Neuron (in vitro differentiated cells): ENCODE data around the gene ITPR1.
"Not testable (repeated sequence)": the region's sequence is repeated elsewhere in the genome, so short reads cannot be mapped to it uniquely, and the experiment has no call there.

Experiments
- H2AFZ ChIP-seq: one replicate; pipeline ENCODE4 v1.6.1; 2013; ENCODE audit warnings: low read depth, mild to moderate bottlenecking, inconsistent platforms, low read length, moderate library complexity
- H3K27me3 ChIP-seq: one replicate; pipeline ENCODE4 v1.6.1; 2013; ENCODE audit warnings: low read length; ENCODE audit not compliant: insufficient read depth
- H3K36me3 ChIP-seq: one replicate; pipeline ENCODE4 v1.6.1; 2013; ENCODE audit warnings: low read length; ENCODE audit not compliant: insufficient read depth
- H3K4me1 ChIP-seq: one replicate; pipeline ENCODE4 v1.6.1; 2013; ENCODE audit warnings: low read length; ENCODE audit not compliant: insufficient read depth
- H3K4me3 ChIP-seq: 2 replicates; pipeline ENCODE4 v1.5.1; 2013; ENCODE audit warnings: mild to moderate bottlenecking, low read length, moderate library complexity
- H3K9me3 ChIP-seq: one replicate; pipeline ENCODE4 v1.6.1; 2013; ENCODE audit warnings: low read length

ITPR1 gene

DNA sequence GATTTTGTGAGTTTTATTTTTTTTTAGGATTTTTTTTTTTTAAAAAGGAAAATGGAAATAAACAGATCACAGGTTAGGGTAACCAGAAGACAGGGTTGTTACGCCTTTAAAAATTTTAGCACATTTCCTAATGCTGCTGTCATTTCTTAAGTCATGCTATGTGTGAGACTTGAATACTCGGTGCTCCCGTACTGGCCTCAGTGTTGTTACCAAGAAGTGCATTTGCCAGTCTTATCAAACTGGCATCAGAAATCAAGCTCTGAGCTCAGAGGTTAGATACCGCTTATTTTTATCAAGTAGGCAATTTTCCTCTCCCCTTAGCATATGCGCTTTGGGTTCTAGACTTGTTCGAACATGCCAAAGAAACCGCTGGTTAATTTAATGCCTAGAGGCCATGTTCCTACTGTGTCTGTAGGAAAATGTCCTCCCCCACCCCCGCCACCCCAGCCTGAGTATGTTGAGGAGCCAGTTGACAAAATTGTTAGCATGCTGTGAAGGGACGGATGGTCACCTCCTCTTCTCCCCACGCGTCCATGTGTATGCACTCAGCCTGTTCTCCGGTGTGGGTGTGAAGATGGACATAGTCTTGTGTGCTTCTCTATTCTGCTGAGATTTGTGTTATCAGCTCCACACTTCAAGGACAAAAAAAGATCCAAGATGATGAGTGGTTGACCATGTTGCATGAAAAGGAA, 88.9 kb downstream of the ITPR1 start:
- Histone ChIP-seq H3K4me3 (no peak overlapping the region), H2AFZ (no peak overlapping the region), H3K27me3 (no peaks in the 10 kb centered on the region), H3K36me3 (no peaks in the 10 kb centered on the region), H3K9me3 (no peaks in the 10 kb centered on the region), H3K4me1 (no peaks in the 10 kb centered on the region)

DNA sequence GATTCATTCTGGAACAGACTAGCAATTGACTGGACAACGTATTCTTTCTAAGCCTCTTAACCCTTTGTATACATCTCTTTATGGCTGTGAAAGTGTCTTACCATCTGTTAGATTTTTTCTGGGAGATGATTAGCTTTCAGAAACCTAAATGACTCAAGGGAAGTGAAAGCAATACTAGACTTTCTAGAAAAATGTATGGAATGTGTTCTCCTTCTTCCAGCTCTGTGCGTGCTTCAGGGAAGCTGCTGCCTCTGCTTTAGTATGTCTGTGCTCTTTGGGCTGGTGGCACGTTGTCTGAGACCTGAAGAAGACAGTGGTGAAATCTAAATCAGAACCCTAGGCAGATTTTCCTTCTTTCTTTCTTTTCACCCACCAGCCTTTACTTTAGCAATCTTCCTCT, 89.5 kb downstream of the ITPR1 start:
- Histone ChIP-seq H3K4me1 (no peaks in the 10 kb centered on the region), H3K27me3 (no peaks in the 10 kb centered on the region), H3K4me3 (no peak overlapping the region), H3K9me3 (no peaks in the 10 kb centered on the region), H2AFZ (no peak overlapping the region), H3K36me3 (no peaks in the 10 kb centered on the region)

DNA sequence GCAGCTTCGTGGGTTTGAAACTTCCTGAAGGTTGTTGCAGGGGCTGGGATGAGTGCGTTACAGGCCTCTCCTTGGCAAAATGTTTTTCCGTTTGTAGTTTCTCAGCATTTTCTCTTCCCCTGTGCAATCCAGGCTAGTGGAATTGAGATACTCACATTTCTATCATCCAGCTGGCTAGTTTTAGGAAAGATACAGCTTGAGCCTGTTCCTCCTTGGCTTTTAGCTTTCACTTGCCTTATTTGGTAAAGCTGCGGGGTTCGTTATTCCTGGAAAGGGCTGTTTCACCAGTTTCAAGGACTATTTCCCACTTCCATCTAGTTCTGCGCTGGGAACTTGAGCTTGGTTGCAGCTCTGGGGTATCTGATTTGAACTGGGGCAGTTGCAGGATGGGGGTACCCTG, 90.3 kb downstream of the ITPR1 start:
- Histone ChIP-seq H3K27me3 (no peaks in the 10 kb centered on the region), H3K4me1 (no peaks in the 10 kb centered on the region), H3K4me3 (no peak overlapping the region), H3K36me3 (no peaks in the 10 kb centered on the region), H3K9me3 (no peaks in the 10 kb centered on the region), H2AFZ (no peak overlapping the region)

DNA sequence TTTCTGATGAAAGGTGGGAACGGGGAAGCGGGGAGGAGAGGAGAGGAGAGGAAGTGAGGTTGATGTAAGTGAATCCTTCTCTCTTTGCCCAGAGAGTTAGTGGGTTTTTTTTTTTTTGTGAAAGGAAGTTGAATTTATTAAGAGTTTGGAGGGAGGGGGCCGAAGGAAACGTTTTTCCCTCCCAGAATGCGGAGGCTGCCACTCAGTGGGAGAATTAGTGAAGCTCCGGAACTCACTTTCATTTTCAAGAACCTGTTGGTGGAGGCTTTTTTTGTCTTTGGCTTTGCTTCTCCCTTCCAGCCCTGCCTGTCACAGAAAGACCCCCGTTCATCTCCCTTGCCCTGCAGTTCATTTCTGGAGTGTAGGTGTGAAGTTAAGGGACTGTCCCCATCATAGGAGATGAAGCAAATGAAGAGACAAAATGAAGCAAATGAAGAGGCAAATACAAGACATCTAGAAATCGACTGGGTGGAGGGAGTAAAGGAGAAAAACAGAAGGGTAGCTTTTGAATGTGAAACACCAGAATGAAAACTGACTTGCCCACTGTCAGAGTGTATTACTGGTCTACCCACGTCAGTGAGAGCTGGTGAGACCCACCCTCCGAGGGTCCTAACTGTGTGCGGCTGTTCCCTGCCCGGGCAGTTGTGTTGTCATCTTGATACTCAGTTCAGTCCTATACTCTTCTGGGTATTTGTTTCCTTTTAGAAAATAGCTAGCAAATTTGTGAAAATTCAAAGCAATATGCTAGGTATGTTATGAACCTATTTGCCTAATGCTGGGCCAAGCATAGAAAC, 91.5 kb downstream of the ITPR1 start:
- H3K9me3 ChIP-seq: no peaks in the 10 kb centered on the region
- H2AFZ ChIP-seq: no peak overlapping the region
- H3K36me3 ChIP-seq: no peaks in the 10 kb centered on the region
- no peak overlapping the region for H3K4me3 ChIP-seq
- no peaks in the 10 kb centered on the region for H3K27me3 ChIP-seq
- H3K4me1 ChIP-seq: no peaks in the 10 kb centered on the region

DNA sequence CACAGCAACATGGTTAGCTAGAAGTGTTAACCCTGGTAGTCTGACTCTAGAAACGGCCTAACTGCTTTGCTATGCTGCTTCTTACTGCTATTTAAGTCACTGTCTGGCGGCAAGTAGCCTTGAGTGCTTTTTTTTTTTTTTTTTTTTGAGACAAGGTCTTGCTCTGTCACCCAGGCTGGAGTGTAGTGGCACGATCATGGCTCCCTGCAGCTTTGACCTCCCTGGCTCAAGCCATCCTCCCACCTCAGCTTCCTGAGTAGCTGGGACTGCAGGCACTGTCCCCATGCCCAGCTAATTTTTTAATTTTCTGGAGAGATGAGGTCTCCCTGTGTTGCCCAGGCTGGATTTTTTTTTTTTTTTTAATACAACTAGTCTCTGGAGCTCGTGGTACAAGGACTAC, 93.2 kb downstream of the ITPR1 start:
- Histone ChIP-seq H3K4me1 (no peaks in the 10 kb centered on the region), H3K9me3 (no peaks in the 10 kb centered on the region), H3K27me3 (no peaks in the 10 kb centered on the region), H3K36me3 (no peaks in the 10 kb centered on the region), H3K4me3 (no peak overlapping the region), H2AFZ (no peak overlapping the region)

DNA sequence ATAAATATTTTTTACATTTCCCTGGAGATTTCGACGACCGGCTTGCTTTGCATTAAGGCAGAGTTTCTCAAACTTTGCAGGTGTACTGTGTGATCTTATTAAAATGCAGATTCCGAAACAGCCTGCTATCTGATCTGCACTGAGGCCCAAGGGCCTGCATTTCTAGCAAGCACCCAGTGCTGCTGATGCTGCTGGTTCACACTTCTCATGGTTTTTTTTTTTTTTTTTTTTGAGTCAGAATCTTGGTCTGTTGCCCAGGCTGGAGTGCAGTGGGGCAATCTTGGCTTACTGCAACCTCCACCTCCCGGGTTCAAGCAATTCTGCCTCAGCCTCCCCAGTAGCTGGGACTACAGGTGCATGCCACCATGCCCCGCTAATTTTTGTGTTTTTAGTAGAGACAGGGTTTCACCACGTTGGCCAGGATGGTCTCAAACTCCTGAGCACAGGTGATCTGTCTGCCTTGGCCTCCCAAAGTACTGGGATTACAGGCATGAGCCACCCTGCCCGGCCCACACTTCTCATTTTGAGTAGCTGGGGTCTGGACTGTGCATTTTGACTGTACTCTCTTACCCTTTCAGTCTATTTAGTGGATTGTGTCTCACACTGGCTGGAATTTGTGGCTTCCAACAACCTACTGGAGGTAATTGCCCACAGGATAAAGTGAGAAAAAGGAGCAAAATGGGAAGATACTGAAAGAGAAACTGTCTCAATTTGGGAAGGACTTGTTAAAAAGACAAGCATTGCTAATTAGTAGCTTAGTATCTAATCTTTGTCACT, 94.1 kb downstream of the ITPR1 start:
- H3K9me3 ChIP-seq: no peaks in the 10 kb centered on the region
- no peak overlapping the region for H2AFZ ChIP-seq
- no peaks in the 10 kb centered on the region for H3K36me3 ChIP-seq
- no peak overlapping the region for H3K4me3 ChIP-seq
- H3K4me1 ChIP-seq: no peaks in the 10 kb centered on the region
- no peaks in the 10 kb centered on the region for H3K27me3 ChIP-seq

DNA sequence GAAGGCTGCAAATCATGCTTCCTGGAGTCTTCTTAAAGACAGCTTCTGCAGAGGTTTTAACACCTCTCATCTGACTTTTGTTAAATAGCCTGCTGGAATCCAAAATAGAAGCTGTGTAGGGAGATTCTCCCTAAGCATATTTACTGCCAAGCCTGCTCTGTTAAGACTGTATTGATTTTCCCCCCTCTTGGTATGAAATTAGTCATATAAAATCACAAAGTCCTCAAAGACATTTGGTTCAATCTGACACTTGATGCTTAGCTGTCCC, 94.6 kb downstream of the ITPR1 start:
- Histone ChIP-seq H3K27me3 (no peaks in the 10 kb centered on the region), H3K4me1 (no peaks in the 10 kb centered on the region), H3K9me3 (no peaks in the 10 kb centered on the region), H2AFZ (no peak overlapping the region), H3K36me3 (no peaks in the 10 kb centered on the region), H3K4me3 (no peak overlapping the region)

DNA sequence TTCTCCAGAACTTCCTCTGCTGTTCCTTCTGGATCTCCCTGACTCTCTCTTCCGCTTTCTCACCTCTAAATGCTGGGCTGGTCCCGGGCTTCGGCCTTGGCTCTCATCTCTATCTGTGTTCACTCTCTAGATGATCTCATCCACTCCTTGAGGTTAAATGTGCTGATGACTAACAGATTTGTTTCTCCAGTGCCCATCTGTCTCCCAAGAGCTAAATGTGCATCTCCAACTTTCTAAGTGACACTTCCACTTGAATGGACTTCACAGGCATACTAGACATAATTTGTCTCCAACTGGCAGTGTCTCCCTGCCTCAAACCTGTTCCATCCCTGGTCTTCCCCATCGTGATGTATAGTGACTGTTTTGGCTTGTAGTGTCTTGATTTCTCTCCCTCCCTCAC, 95.3 kb downstream of the ITPR1 start:
- no peaks in the 10 kb centered on the region for H3K27me3 ChIP-seq
- no peak overlapping the region for H2AFZ ChIP-seq
- H3K36me3 ChIP-seq: no peaks in the 10 kb centered on the region
- H3K4me1 ChIP-seq: no peaks in the 10 kb centered on the region
- H3K4me3 ChIP-seq: no peak overlapping the region
- H3K9me3 ChIP-seq: no peaks in the 10 kb centered on the region

DNA sequence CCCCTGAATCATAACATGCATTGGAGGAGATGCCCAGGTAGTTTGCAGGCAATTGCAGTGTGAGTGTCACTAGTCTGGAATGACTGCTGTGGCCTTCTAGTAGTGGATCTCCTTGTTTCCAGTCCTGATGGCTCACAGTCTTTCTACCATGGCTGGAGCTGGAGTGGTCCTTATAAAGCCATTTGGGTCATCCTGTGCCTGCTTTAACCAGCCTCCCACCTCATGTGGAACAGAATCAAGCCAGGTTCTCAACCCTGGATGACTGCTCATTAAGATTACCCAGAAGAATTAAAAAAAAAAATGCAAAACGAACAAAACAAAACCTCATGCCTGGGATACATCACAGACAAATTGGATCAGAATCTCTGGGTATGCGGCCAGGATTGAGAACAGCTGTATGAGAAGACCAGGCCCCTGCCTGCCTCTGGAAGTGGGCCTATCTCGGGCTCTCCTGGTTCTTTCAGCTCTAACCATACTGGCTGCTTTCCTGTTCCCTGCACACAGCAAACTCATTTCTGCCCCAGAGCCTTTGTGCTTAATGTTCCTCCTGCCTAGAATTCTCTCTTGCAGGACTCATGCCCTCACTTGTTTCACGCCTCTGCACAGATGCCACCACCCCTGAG, 96.4 kb downstream of the ITPR1 start:
- no peak overlapping the region for H3K4me3 ChIP-seq
- H3K9me3 ChIP-seq: no peaks in the 10 kb centered on the region
- no peak overlapping the region for H2AFZ ChIP-seq
- no peaks in the 10 kb centered on the region for H3K27me3 ChIP-seq
- no peaks in the 10 kb centered on the region for H3K4me1 ChIP-seq
- H3K36me3 ChIP-seq: no peaks in the 10 kb centered on the region

DNA sequence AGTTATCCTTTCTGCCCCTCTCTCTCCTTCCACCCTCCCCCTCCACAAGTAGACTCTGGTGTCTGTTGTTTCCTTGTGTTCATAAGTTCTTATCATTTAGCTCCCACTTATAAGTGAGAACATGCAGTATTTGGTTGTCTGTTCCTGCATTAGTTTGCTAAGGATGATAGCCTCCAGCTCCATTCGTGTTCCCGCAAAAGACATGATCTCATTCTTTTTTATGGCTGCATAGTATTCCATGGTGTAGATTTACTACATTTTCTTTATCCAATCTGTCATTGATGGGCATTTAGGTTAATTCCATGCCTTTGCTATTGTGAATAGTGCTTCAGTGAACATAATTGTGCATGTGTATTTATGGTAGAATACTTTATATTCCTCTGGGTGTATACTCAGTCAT, 97.7 kb downstream of the ITPR1 start:
- not testable (repeated sequence) for H3K27me3 ChIP-seq, H3K9me3 ChIP-seq, H3K4me1 ChIP-seq, H2AFZ ChIP-seq, H3K4me3 ChIP-seq, H3K36me3 ChIP-seq

DNA sequence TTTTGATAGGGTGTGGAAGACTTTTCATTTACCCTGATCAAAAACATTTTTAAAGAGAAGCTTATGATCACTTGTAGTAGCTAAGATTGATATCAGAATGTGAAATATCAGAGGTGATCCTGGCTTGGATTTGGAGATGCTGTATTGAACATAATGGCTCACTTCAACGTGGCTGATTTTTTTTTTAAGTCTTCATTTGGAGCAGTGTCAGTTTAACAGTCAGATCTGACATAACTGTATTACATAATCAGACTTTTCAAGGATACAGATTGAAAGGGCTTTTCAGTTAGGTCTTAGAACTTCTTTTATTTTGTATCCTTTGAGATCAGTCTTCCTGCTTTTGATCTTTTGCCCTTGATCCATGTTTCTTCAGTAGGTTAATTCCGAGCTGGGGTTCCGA, 98.5 kb downstream of the ITPR1 start:
- H3K27me3 ChIP-seq: no peaks in the 10 kb centered on the region
- peaks cover 2% of the 10 kb centered on the region for H3K4me1 ChIP-seq

DNA sequence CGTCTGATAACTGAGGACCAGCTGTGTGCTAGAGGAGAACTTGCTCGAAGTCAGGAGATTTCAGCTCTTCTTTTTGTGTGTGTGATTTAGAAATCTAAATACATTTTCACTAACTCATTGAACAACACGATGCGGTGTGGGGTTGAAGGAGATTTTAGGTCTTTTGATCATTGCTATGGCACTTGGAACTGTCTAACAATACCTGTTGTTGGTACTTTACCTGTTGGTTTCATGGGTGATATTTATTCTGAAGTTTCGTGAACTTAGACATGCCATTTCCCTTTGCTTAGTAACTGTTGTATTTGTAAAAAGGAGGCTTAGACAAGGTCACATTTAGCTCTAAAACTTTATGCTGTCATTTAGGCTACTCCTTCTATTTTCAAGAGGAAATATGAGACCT, 99.9 kb downstream of the ITPR1 start:
- H3K4me1 ChIP-seq: peaks cover 9% of the 10 kb centered on the region
- no peaks in the 10 kb centered on the region for H3K27me3 ChIP-seq
- H3K9me3 ChIP-seq: no peaks in the 10 kb centered on the region
- H3K36me3 ChIP-seq: no peaks in the 10 kb centered on the region
- no peak overlapping the region for H3K4me3 ChIP-seq
- no peak overlapping the region for H2AFZ ChIP-seq

More for the DNA sequence above, 98.5 kb downstream of the ITPR1 start:
- H3K4me3 ChIP-seq: no peak overlapping the region
- H2AFZ ChIP-seq: no peak overlapping the region
- no peaks in the 10 kb centered on the region for H3K36me3 ChIP-seq
- no peaks in the 10 kb centered on the region for H3K9me3 ChIP-seq

DNA sequence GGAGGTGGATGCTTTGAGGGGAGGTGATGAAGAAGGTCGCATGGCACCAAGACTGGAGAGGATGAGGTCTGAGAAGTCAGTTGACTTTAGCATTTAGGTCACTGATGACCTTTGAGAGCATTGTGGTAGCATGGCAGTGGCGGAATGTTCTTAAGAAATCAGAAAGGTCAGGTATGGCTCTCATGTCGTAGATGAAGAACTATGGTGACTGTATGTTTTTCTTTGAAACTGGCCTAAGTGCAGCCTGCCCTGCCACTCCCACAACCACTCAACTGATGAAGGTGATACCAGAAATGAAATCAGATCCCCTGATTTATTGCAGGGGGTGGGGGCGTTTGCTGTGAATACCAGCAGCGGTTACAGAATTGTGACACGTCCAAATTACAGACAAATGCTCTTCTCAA, 102.6 kb downstream of the ITPR1 start:
- H3K27me3 ChIP-seq: no peaks in the 10 kb centered on the region
- no peaks in the 10 kb centered on the region for H3K36me3 ChIP-seq
- H3K9me3 ChIP-seq: no peaks in the 10 kb centered on the region
- peaks cover 9% of the 10 kb centered on the region for H3K4me1 ChIP-seq
- H2AFZ ChIP-seq: no peak overlapping the region
- H3K4me3 ChIP-seq: no peak overlapping the region
